Psoas muscle (tissue), 8 donors: Measurements from ENCODE around the gene TUBB1. TPM values are rescaled to one million over a fixed set of nuclear protein-coding genes. Genes with fewer than 3 reads are reported as not detected.

Experiments used
- ATAC-seq, 4 donors: fragments of 200-7000 bp; cut with Tn5 transposase; one replicate each; pipeline ENCODE4 v1.9.1; 2020; ENCODE audit warnings: moderate library complexity in 3 of 4, mild to moderate bottlenecking in 2 of 4
- DNase-seq, 2 donors: peaks; one replicate each; pipeline ENCODE4 v3.0.0-alpha.2; 2020
- H3K27ac ChIP-seq: fragments of 200-600 bp; one replicate; pipeline ENCODE4 v1.8.0; 2022
- H3K27me3 ChIP-seq, 3 donors: fragments of 200-600 bp in 1 of 3; one replicate each; pipeline versions ENCODE4 v1.6.1 to v1.8.0; 2013 to 2022; ENCODE audit warnings: low read length in 2 of 3, mild to moderate bottlenecking in 2 of 3, moderate library complexity in 1 of 3; ENCODE audit not compliant: insufficient read depth in 3 of 3
- H3K36me3 ChIP-seq, 2 donors: fragments of 200-600 bp in 1 of 2; one replicate each; pipeline versions ENCODE4 v1.6.1 to v1.8.0; 2013 to 2022; ENCODE audit warnings: low read depth in 1 of 2, mild to moderate bottlenecking in 1 of 2, moderate library complexity in 1 of 2; ENCODE audit not compliant: insufficient read depth in 1 of 2
- H3K4me1 ChIP-seq: fragments of 200-600 bp; one replicate; pipeline ENCODE4 v1.8.0; 2022
- H3K4me3 ChIP-seq: fragments of 200-600 bp; one replicate; pipeline ENCODE4 v1.8.0; 2022; ENCODE audit warnings: mild to moderate bottlenecking
- H3K9me3 ChIP-seq: fragments of 200-600 bp; one replicate; pipeline ENCODE4 v1.8.0; 2022
- CTCF ChIP-seq: fragments of 200-600 bp; IDR thresholded peaks from one replicate; pipeline ENCODE4 v1.8.0; 2022; ENCODE audit warnings: antibody characterized with exemption
- WGBS, 3 donors: extraction: QIAGEN DNeasy Blood & Tissue Kit; methylation state at CpG; one replicate each; pipeline versions ENCODE4 v1.1.6 to v1.1.7; 2013; 5-methylcytosine and 5-hydroxymethylcytosine counted together
- intact Hi-C, 2 donors: fragments of 100-400 bp; cut with DNase I; formaldehyde crosslinking; loops; one replicate each; pipeline versions ENCODE4 v1.11.0 to v1.14.2; 2022
- polyA plus RNA-seq, 3 donors: library from polyadenylated mRNA; stranded (reverse); fragments of 200-250 nt; gene quantifications; one replicate each; pipeline ENCODE4 v1.2.3, GENCODE V29; 2013
- total RNA-seq, 4 donors: library from RNA; stranded (reverse); fragmentation: NEBNext Ultra II Directional in 2 of 4; extraction: Animal tissue kit (Norgen Biotek cat#: 25700) in 2 of 4; gene quantifications; one replicate each; pipeline versions ENCODE4 v1.2.1 to v1.2.4, GENCODE V29; 2021 to 2023
- donor health status: healthy with polysubstance abuse.
- donor health status: DM: no; HTN: no; CAD: no; lungs with moderate emphysema.
- donor health status: Bipolar disorder and iron deficiency.
- donor health status: healthy.
- donor health status: DM: yes; HTN: yes; CAD: no.
- donor health status: DM: no; HTN: no; CAD: no.
- donor health status: DM: no; HTN: no; CAD: no.
- donor health status: DM: yes; HTN: yes; CAD: no.

The TUBB1 gene
- total and polyA plus RNA-seq, 7 donors, result 0.03 to 0.32 (median 0.12) TPM; not detected in 1

GRCh38 chr20:58987790-58988564, 31.3 kb upstream of the TUBB1 start:
- no peak for DNase-seq
- no peak for TF ChIP-seq CTCF
- no peak for ATAC-seq
- H3K4me1 ChIP-seq, result peaks cover 33% of the 10 kb centered on the region
- no peaks in the 10 kb centered on the region for H3K9me3 ChIP-seq
- peaks cover 11 to 73% of the 10 kb centered on the region in 2 donors for H3K36me3 ChIP-seq
- 64 to 80% (median 74%) methylated on average over 9 of the region's 9 CpGs for WGBS, 3 donors
- H3K27ac ChIP-seq, result no peak overlapping the region
- H3K4me3 ChIP-seq, result no peak overlapping the region
- intact Hi-C loops, result no loop called here
- no peaks in the 10 kb centered on the region for H3K27me3 ChIP-seq

GRCh38 chr20:58988565-58988882, 30.7 kb upstream of the TUBB1 start:
- DNase-seq (no peak), ATAC-seq (no peak)
- Histone ChIP-seq H3K4me1 (peaks cover 29% of the 10 kb centered on the region), H3K4me3 (no peak overlapping the region), H3K9me3 (no peaks in the 10 kb centered on the region), H3K27me3 (no peaks in the 10 kb centered on the region), H3K27ac (no peak overlapping the region), H3K36me3 (peaks cover 11 to 79% of the 10 kb centered on the region in 2 donors)
- WGBS, 3 donors, result 81 to 88% (median 84%) methylated on average over 6 of the region's 6 CpGs
- no peak for TF ChIP-seq CTCF
- intact Hi-C loops, result no loop called here

GRCh38 chr20:58989196-58989595, 30.0 kb upstream of the TUBB1 start:
- no peak for DNase-seq
- intact Hi-C loops, result no loop called here
- no peaks in the 10 kb centered on the region for H3K27me3 ChIP-seq
- H3K4me3 ChIP-seq, result no peak overlapping the region
- no peaks in the 10 kb centered on the region for H3K9me3 ChIP-seq
- H3K4me1 ChIP-seq, result peaks cover 24% of the 10 kb centered on the region
- 89 to 96% (median 90%) methylated on average over 10 of the region's 10 CpGs for WGBS, 3 donors
- peaks cover 11 to 85% of the 10 kb centered on the region in 2 donors for H3K36me3 ChIP-seq
- no peak overlapping the region for H3K27ac ChIP-seq
- TF ChIP-seq CTCF, result no peak
- ATAC-seq, result no peak

GRCh38 chr20:58990651-58991445, 28.4 kb upstream of the TUBB1 start:
- H3K4me1 ChIP-seq, result peaks cover 8% of the 10 kb centered on the region
- DNase-seq (no peak), ATAC-seq (no peak)
- no peak for TF ChIP-seq CTCF
- no peak overlapping the region for H3K27ac ChIP-seq
- intact Hi-C loops, result no loop called here
- WGBS, 3 donors, result 88 to 92% (median 89%) methylated on average over 14 of the region's 14 CpGs
- peaks cover 11 to 100% of the 10 kb centered on the region in 2 donors for H3K36me3 ChIP-seq
- H3K27me3 ChIP-seq, result no peaks in the 10 kb centered on the region
- H3K4me3 ChIP-seq, result no peak overlapping the region
- H3K9me3 ChIP-seq, result no peaks in the 10 kb centered on the region
